Tibial nerve (tissue), 4 donors: Measurements from ENCODE around the gene UNC45A.

Experiments used
- EP300 ChIP-seq, 2 donors: sonication (generic); formaldehyde crosslinking; IDR thresholded peaks; one replicate each; pipeline ENCODE4 v1.6.1; 2017; ENCODE audit warnings: antibody characterized with exemption in 2 of 2, mild to moderate bottlenecking in 1 of 2
- POLR2A ChIP-seq, 2 donors: fragments of 450-650 bp; IDR thresholded peaks; one replicate each; pipeline ENCODE4 v1.6.1; 2017; ENCODE audit warnings: antibody characterized with exemption in 2 of 2, mild to moderate bottlenecking in 2 of 2, moderate library complexity in 2 of 2
- TF ChIP-seq, protein P1 (sequence below), 5 experiments: fragments of 200-600 bp in 3 of 5; fragments of 450-650 bp in 2 of 5; sonication (generic) in 3 of 5; IDR thresholded peaks; one replicate each; pipeline ENCODE4 v1.5.1; 2016 to 2019; ENCODE audit warnings: antibody characterized with exemption in 5 of 5, mild to moderate bottlenecking in 3 of 5, moderate library complexity in 2 of 5

DNA sequence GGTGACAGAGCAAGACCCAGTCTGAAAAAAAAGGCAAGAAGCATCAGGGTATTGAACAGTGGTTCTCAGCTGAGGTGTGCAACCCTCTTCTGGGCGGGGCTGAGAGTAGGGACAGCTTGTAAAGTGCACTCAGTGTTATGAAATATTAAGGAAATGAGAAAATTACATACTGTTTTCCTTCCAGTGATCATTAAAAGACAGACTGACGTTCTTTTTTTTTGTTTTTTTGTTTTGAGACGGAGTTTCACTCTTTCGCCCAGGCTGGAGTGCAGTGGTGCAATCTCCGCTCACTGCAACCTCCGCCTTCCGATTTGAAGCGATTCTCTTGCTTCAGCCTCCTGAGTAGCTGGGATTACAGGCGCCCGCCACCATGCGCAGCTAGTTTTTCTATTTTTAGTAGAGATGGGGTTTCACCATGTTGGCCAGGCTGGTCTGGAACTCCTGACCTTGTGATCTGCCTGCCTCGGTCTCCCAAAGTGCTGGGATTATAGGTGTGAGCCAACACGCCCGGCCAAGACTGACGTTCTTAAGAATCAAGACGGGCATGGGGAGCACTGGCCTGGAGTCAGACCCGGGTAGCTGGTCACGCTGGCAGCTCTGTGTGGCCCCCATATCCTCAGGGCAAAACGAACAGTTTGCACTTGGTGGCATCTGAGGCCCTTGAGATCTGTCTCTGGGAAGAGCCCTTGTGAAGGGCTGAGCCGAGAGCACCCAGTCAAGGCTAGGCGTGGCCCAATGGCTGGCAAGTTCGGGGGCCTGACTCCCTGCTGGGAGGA is 20.6 kb upstream of the UNC45A start:
- TF ChIP-seq, protein P1, sequence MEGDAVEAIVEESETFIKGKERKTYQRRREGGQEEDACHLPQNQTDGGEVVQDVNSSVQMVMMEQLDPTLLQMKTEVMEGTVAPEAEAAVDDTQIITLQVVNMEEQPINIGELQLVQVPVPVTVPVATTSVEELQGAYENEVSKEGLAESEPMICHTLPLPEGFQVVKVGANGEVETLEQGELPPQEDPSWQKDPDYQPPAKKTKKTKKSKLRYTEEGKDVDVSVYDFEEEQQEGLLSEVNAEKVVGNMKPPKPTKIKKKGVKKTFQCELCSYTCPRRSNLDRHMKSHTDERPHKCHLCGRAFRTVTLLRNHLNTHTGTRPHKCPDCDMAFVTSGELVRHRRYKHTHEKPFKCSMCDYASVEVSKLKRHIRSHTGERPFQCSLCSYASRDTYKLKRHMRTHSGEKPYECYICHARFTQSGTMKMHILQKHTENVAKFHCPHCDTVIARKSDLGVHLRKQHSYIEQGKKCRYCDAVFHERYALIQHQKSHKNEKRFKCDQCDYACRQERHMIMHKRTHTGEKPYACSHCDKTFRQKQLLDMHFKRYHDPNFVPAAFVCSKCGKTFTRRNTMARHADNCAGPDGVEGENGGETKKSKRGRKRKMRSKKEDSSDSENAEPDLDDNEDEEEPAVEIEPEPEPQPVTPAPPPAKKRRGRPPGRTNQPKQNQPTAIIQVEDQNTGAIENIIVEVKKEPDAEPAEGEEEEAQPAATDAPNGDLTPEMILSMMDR (IDR thresholded peaks at IDR 0.05): no peak
- no peak for TF ChIP-seq POLR2A (IDR thresholded peaks at IDR 0.05)
- no peak for TF ChIP-seq EP300 (IDR thresholded peaks at IDR 0.05)
